HCT116 (cell line): ENCODE results near the gene PIP4K2A. TPM values are rescaled to one million over a fixed set of nuclear protein-coding genes. Genes with fewer than 3 reads are reported as not detected.

Experiments
- ATAC-seq: fragments of 200-7000 bp; cut with Tn5 transposase; 2 replicates; pipeline ENCODE4 v1.9.1; 2020; ENCODE audit warnings: mild to moderate bottlenecking, moderate library complexity
- BruUV-seq: library from RNA; stranded (reverse); fragments of 400-500 nt; replicated peaks from 2 replicates; lab custom pipeline; 2021; lab: Mats Ljungman, UMichigan
- CTCF ChIA-PET: fragments of 300-600 bp; sonication (Branson Sonifier 250); formaldehyde crosslinking; loops from one replicate; lab custom pipeline; 2021; ENCODE audit warnings: antibody characterized with exemption; lab: Charles Lee
- POLR2A ChIA-PET: fragments of 300-600, 350-600 bp; sonication (Branson Sonifier 250); formaldehyde crosslinking; loops from one replicate; lab custom pipeline; 2021; ENCODE audit warnings: antibody characterized with exemption; lab: Charles Lee
- RAD21 ChIA-PET, 2 experiments: fragments of 300-600 bp; sonication (Branson Sonifier 250); formaldehyde crosslinking; loops; one replicate each; lab custom pipeline; 2023; ENCODE audit warnings: low total read pairs in 2 of 2; ENCODE audit not compliant: uncharacterized antibody in 2 of 2, unreplicated experiment in 2 of 2, low non-redundant PET in 1 of 2; lab: Charles Lee
- DNase-seq: peaks from one replicate; pipeline ENCODE4 v3.0.0-alpha.2; 2010; ENCODE audit warnings: low read depth, low spot score
- H2AFZ ChIP-seq: fragments of 200-600 bp; shearing (Covaris generic), sonication (generic); 2 replicates; pipeline ENCODE4 v1.6.1; 2017; ENCODE audit warnings: low read depth, mixed run types, mixed read lengths, antibody characterized with exemption, low read length; ENCODE audit not compliant: poor library complexity, severe bottlenecking
- H3K27ac ChIP-seq: 2 replicates; pipeline ENCODE4 v1.5.1; 2012; ENCODE audit warnings: low read depth, low read length
- H3K27me3 ChIP-seq: fragments of 200-600 bp; sonication (generic); 2 replicates; pipeline ENCODE4 v1.6.1; 2016; ENCODE audit warnings: mixed run types, low read length, mixed read lengths; ENCODE audit not compliant: insufficient read depth
- H3K36me3 ChIP-seq, 2 experiments: fragments of 200-500 bp in 1 of 2; fragments of 200-600 bp in 1 of 2; sonication (Bioruptor generic) in 1 of 2; sonication (generic) in 1 of 2; 2 replicates each; pipeline versions ENCODE4 v1.5.1 to v1.6.1; 2014 to 2016; ENCODE audit warnings: low read length in 2 of 2, inconsistent platforms in 1 of 2, mixed read lengths in 1 of 2, mixed run types in 1 of 2; ENCODE audit not compliant: insufficient read depth in 2 of 2, control insufficient read depth in 1 of 2
- H3K4me1 ChIP-seq, 2 experiments: fragments of 200-600 bp in 1 of 2; sonication (generic) in 1 of 2; 2 replicates each; pipeline versions ENCODE4 v1.5.1 to v1.6.1; 2012 to 2017; ENCODE audit warnings: low read length in 2 of 2, inconsistent platforms in 1 of 2, mild to moderate bottlenecking in 1 of 2, mixed read lengths in 1 of 2, mixed run types in 1 of 2, moderate library complexity in 1 of 2; ENCODE audit not compliant: insufficient read depth in 2 of 2, control insufficient read depth in 1 of 2
- H3K4me2 ChIP-seq: fragments of 200-600 bp; sonication (generic); 2 replicates; pipeline ENCODE4 v1.6.1; 2017; ENCODE audit warnings: mixed run types, low read length, mixed read lengths
- H3K4me3 ChIP-seq, 2 experiments: fragments of 200-600 bp in 1 of 2; sonication (generic) in 1 of 2; replicated peaks in 1 of 2; 2 replicates each; pipeline ENCODE4 v1.5.1; 2011 to 2016; ENCODE audit warnings: low read length in 2 of 2, control low read depth in 1 of 2, low read depth in 1 of 2, mild to moderate bottlenecking in 1 of 2, mixed read lengths in 1 of 2, mixed run types in 1 of 2
- H3K79me2 ChIP-seq: fragments of 200-600 bp; sonication (generic); 2 replicates; pipeline ENCODE4 v1.6.1; 2017; ENCODE audit warnings: mild to moderate bottlenecking, mixed run types, low read length, moderate library complexity, mixed read lengths; ENCODE audit not compliant: insufficient read depth
- H3K9ac ChIP-seq: fragments of 200-600 bp; sonication (generic); 2 replicates; pipeline ENCODE4 v1.6.1; 2016; ENCODE audit warnings: low read length, mixed read lengths
- H3K9me2 ChIP-seq: fragments of 200-600 bp; sonication (generic), shearing (Covaris generic); 2 replicates; pipeline ENCODE4 v1.6.1; 2017; ENCODE audit warnings: mixed run types, mild to moderate bottlenecking, moderate library complexity; ENCODE audit not compliant: insufficient read depth
- H3K9me3 ChIP-seq, 2 experiments: fragments of 200-500 bp in 1 of 2; fragments of 200-600 bp in 1 of 2; sonication (Bioruptor generic) in 1 of 2; sonication (generic) in 1 of 2; 2 replicates each; pipeline ENCODE4 v1.6.1; 2014 to 2017; ENCODE audit warnings: low read length in 2 of 2, mixed read lengths in 2 of 2, inconsistent platforms in 1 of 2, low read depth in 1 of 2, mild to moderate bottlenecking in 1 of 2, mixed run types in 1 of 2, moderate library complexity in 1 of 2; ENCODE audit not compliant: control insufficient read depth in 1 of 2, insufficient read depth in 1 of 2
- H4K20me1 ChIP-seq: fragments of 200-600 bp; sonication (generic), shearing (Covaris generic); 2 replicates; pipeline ENCODE4 v1.6.1; 2017; ENCODE audit warnings: mixed run types, mild to moderate bottlenecking, moderate library complexity; ENCODE audit not compliant: insufficient read depth
- ATF3 ChIP-seq: IDR thresholded peaks from 2 replicates; pipeline ENCODE4 v1.6.1; 2012
- CEBPB ChIP-seq: IDR thresholded peaks from 2 replicates; pipeline ENCODE4 v1.6.1; 2012; ENCODE audit warnings: low read depth
- CTCF ChIP-seq, 3 experiments: fragments of 200-600 bp in 1 of 3; sonication (generic) in 1 of 3; IDR thresholded peaks in 2 of 3; conservative IDR thresholded peaks in 1 of 3; 2 replicates each; pipeline ENCODE4 v1.5.1; 2012 to 2017; ENCODE audit warnings: low read depth in 2 of 3, low read length in 2 of 3, antibody characterized with exemption in 1 of 3, borderline replicate concordance in 1 of 3, control low read depth in 1 of 3, mild to moderate bottlenecking in 1 of 3, mixed read lengths in 1 of 3, mixed run types in 1 of 3, moderate library complexity in 1 of 3; ENCODE audit not compliant: insufficient read depth in 1 of 3
- EGR1 ChIP-seq: IDR thresholded peaks from 2 replicates; pipeline ENCODE4 v1.6.1; 2012; ENCODE audit warnings: low read depth
- ELF1 ChIP-seq: IDR thresholded peaks from 2 replicates; pipeline ENCODE4 v1.6.1; 2012; ENCODE audit warnings: low read depth, borderline replicate concordance
- EZH2phosphoT487 ChIP-seq: fragments of 200-600 bp; IDR thresholded peaks from 2 replicates; pipeline ENCODE4 v1.6.1; 2018; ENCODE audit warnings: antibody characterized with exemption, borderline replicate concordance
- FOSL1 ChIP-seq: IDR thresholded peaks from 2 replicates; pipeline ENCODE4 v1.6.1; 2012; ENCODE audit warnings: low read depth
- JUND ChIP-seq: IDR thresholded peaks from 2 replicates; pipeline ENCODE4 v1.6.1; 2012
- POLR2A ChIP-seq: IDR thresholded peaks from 2 replicates; pipeline ENCODE4 v1.7.0; 2011; ENCODE audit warnings: borderline replicate concordance; ENCODE audit not compliant: insufficient read depth, insufficient read length; ENCODE audit errors: extremely low read depth
- POLR2AphosphoS5 ChIP-seq: IDR thresholded peaks from 2 replicates; pipeline ENCODE4 v1.6.1; 2011; ENCODE audit warnings: mild to moderate bottlenecking, low read depth, low read length, moderate library complexity
- RAD21 ChIP-seq: IDR thresholded peaks from 2 replicates; pipeline ENCODE4 v1.6.1; 2012; ENCODE audit warnings: low read depth, mild to moderate bottlenecking
- SIN3A ChIP-seq: IDR thresholded peaks from 2 replicates; pipeline ENCODE4 v1.6.1; 2012; ENCODE audit warnings: low read depth
- SP1 ChIP-seq: IDR thresholded peaks from 2 replicates; pipeline ENCODE4 v1.6.1; 2012; ENCODE audit warnings: low read depth
- SRF ChIP-seq: IDR thresholded peaks from 2 replicates; pipeline ENCODE4 v1.6.1; 2012; ENCODE audit warnings: low read depth
- TCF7L2 ChIP-seq: IDR thresholded peaks from 2 replicates; pipeline ENCODE4 v1.7.0; 2011; ENCODE audit warnings: borderline replicate concordance, inconsistent platforms; ENCODE audit not compliant: insufficient read depth, insufficient read length; ENCODE audit errors: extremely low read depth
- YY1 ChIP-seq: IDR thresholded peaks from 2 replicates; pipeline ENCODE4 v1.6.1; 2011; ENCODE audit warnings: low read length, low read depth, moderate library complexity, mild to moderate bottlenecking; ENCODE audit not compliant: insufficient replicate concordance; ENCODE audit errors: extremely low read depth
- ZBTB33 ChIP-seq: IDR thresholded peaks from 2 replicates; pipeline ENCODE4 v1.6.1; 2011; ENCODE audit warnings: mild to moderate bottlenecking, low read length, moderate library complexity; ENCODE audit not compliant: insufficient replicate concordance; ENCODE audit errors: extremely low read depth
- ZFX ChIP-seq: fragments of 450-650 bp; IDR thresholded peaks from 2 replicates; pipeline ENCODE4 v1.6.1; 2017
- ZNF274 ChIP-seq: fragments of 200-500 bp; sonication (Bioruptor generic); IDR thresholded peaks from 2 replicates; pipeline ENCODE4 v1.6.1; 2014; ENCODE audit warnings: mild to moderate bottlenecking, low read depth, low read length, inconsistent platforms
- intact Hi-C: fragments of 100-400 bp; cut with micrococcal nuclease; formaldehyde crosslinking; loops from 2 replicates; pipeline ENCODE4 v1.10.0; 2022
- total RNA-seq: library from RNA; stranded (reverse); gene quantifications from one replicate; pipeline ENCODE4 v1.2.1, GENCODE V29; 2021; ENCODE audit not compliant: unreplicated experiment

Gene PIP4K2A
- total RNA-seq, 1 experiment from 2014 or later = 41.9 TPM

- no peaks in the 10 kb centered on the region for H3K79me2 ChIP-seq
- ChIA-PET RAD21 (no interaction called here), CTCF (no interaction called here), POLR2A (no interaction called here)
- TF ChIP-seq RAD21 (no peak), ELF1 (no peak), SRF (no peak), SIN3A (no peak), FOSL1 (no peak), YY1 (no peak), EGR1 (no peak), TCF7L2 (no peak), ZFX (no peak), ZNF274 (no peak), POLR2A (no peak), POLR2AphosphoS5 (no peak), ZBTB33 (no peak), SP1 (no peak), CEBPB (no peak), JUND (no peak), EZH2phosphoT487 (no peak), CTCF (IDR thresholded peaks at IDR 0.05 in 2 of 3, conservative IDR thresholded peaks at IDR 0.05 in 1 of 3; ENCODE audit: borderline replicate concordance in 1 of 3, insufficient read depth in 1 of 3, low read depth in 2 of 3, low read length in 2 of 3) (no peak), ATF3 (no peak)
- no peaks in the 10 kb centered on the region for H3K9me2 ChIP-seq
- no peak overlapping the region for H3K4me2 ChIP-seq
- H3K9ac ChIP-seq = no peak overlapping the region
- intact Hi-C loops = no loop called here
- H3K4me1 ChIP-seq = no peaks in the 10 kb centered on the region
- DNase-seq (no peak), ATAC-seq (no peak)
- H2AFZ ChIP-seq = no peak overlapping the region
- H3K9me3 ChIP-seq = no peaks in the 10 kb centered on the region
- H4K20me1 ChIP-seq = no peaks in the 10 kb centered on the region
- H3K36me3 ChIP-seq = no peaks in the 10 kb centered on the region
- H3K4me3 ChIP-seq = no peak overlapping the region
- H3K27ac ChIP-seq = no peak overlapping the region
- BruUV-seq = no TSS peak
- H3K27me3 ChIP-seq = no peaks in the 10 kb centered on the region
These were observed 9.0 kb upstream of the PIP4K2A start for GRCh38 chr10:22723343-22723779.
